ENCODE data around the gene TAAR8.

- TF ChIP-seq HDAC2 (CRISPR knock-in tag; IDR thresholded peaks at IDR 0.05) (no peak), DZIP1 (CRISPR knock-in tag; IDR thresholded peaks at IDR 0.05) (no peak), FOXK1 (CRISPR knock-in tag; IDR thresholded peaks at IDR 0.05; ENCODE audit: borderline replicate concordance, low read depth) (no peak), RNF2 (conservative IDR thresholded peaks at IDR 0.05; ENCODE audit: low read depth) (no peak), HOMEZ (CRISPR knock-in tag; IDR thresholded peaks at IDR 0.05; ENCODE audit: low read depth) (no peak), HMGA1 (CRISPR knock-in tag; conservative IDR thresholded peaks at IDR 0.05) (no peak)
These were observed 16.7 kb downstream of the TAAR8 start for GRCh38 chr6:132569170-132569569.

Data from HepG2 (cell line).